OCI-LY1 (cell line): ENCODE measurements around the gene EML6.

ENCODE experiments used
- H2AFZ ChIP-seq: fragments of 200-600 bp; sonication (generic), shearing (Covaris generic); 2 replicates; pipeline ENCODE4 v1.6.0; 2014; ENCODE audit warnings: antibody characterized with exemption, mild to moderate bottlenecking, low read length
- H3F3A ChIP-seq: fragments of 200-600 bp; sonication (generic), shearing (Covaris generic); 2 replicates; pipeline ENCODE4 v1.6.0; 2014; ENCODE audit warnings: mild to moderate bottlenecking, antibody characterized with exemption, low read length, moderate library complexity; ENCODE audit not compliant: insufficient read depth
- H3K27ac ChIP-seq: fragments of 200-600 bp; sonication (generic); 2 replicates; pipeline ENCODE4 v1.5.1; 2014; ENCODE audit warnings: low read length, mixed run types, mild to moderate bottlenecking, low read depth; ENCODE audit not compliant: poor library complexity, severe bottlenecking
- H3K27me3 ChIP-seq: fragments of 200-600 bp; sonication (generic); 2 replicates; pipeline ENCODE4 v1.6.0; 2014; ENCODE audit warnings: antibody characterized with exemption, mild to moderate bottlenecking, low read length, moderate library complexity; ENCODE audit not compliant: insufficient read depth
- H3K36me3 ChIP-seq: fragments of 200-600 bp; sonication (generic); 2 replicates; pipeline ENCODE4 v1.6.1; 2014; ENCODE audit warnings: mild to moderate bottlenecking, antibody characterized with exemption, low read length, moderate library complexity, mixed read lengths; ENCODE audit not compliant: insufficient read depth
- H3K4me1 ChIP-seq: fragments of 200-600 bp; sonication (generic); 2 replicates; pipeline ENCODE4 v1.5.1; 2014; ENCODE audit warnings: mild to moderate bottlenecking, low read length, moderate library complexity; ENCODE audit not compliant: insufficient read depth, severe bottlenecking
- H3K4me2 ChIP-seq: fragments of 200-600 bp; sonication (generic), shearing (Covaris generic); 2 replicates; pipeline ENCODE4 v1.6.1; 2014; ENCODE audit warnings: low read length
- H3K4me3 ChIP-seq: fragments of 200-600 bp; sonication (generic); 2 replicates; pipeline ENCODE4 v1.5.1; 2014; ENCODE audit warnings: low read length, low read depth, mild to moderate bottlenecking, mixed read lengths; ENCODE audit not compliant: poor library complexity, severe bottlenecking
- H3K79me2 ChIP-seq: fragments of 200-600 bp; shearing (Covaris generic); 2 replicates; pipeline ENCODE4 v1.6.1; 2016; ENCODE audit warnings: mixed run types, low read length, mixed read lengths; ENCODE audit not compliant: insufficient read depth
- H3K9ac ChIP-seq: fragments of 200-600 bp; sonication (generic), shearing (Covaris generic); 2 replicates; pipeline ENCODE4 v1.6.1; 2014; ENCODE audit warnings: mild to moderate bottlenecking, low read length, mixed read lengths
- H3K9me2 ChIP-seq: fragments of 200-600 bp; sonication (generic), shearing (Covaris generic); 2 replicates; pipeline ENCODE4 v1.6.1; 2014; ENCODE audit warnings: low read depth, mild to moderate bottlenecking, low read length, mixed read lengths
- H3K9me3 ChIP-seq: fragments of 200-600 bp; shearing (Covaris generic); 2 replicates; pipeline ENCODE4 v1.6.1; 2014; ENCODE audit warnings: low read length, mixed read lengths
- H4K20me1 ChIP-seq: fragments of 200-600 bp; sonication (generic), shearing (Covaris generic); 2 replicates; pipeline ENCODE4 v1.6.0; 2016; ENCODE audit warnings: mild to moderate bottlenecking, low read length; ENCODE audit not compliant: insufficient read depth
- CTCF ChIP-seq: fragments of 200-600 bp; sonication (generic), shearing (Covaris generic); IDR thresholded peaks from 2 replicates; pipeline ENCODE4 v1.5.1; 2017; ENCODE audit warnings: mild to moderate bottlenecking, antibody characterized with exemption, low read length, moderate library complexity, mixed read lengths
- EZH2 ChIP-seq: fragments of 200-600 bp; sonication (generic), shearing (Covaris generic); IDR thresholded peaks from 2 replicates; pipeline ENCODE4 v1.8.0; 2017; ENCODE audit warnings: borderline replicate concordance, mixed run types, mild to moderate bottlenecking, antibody characterized with exemption, low read length, moderate library complexity, mixed read lengths

Gene EML6

GRCh38 chr2:54876764-54877163, 153.3 kb downstream of the EML6 start:
- H3K9me2 ChIP-seq: no peaks in the 10 kb centered on the region
- H3F3A ChIP-seq: no peaks in the 10 kb centered on the region
- no peaks in the 10 kb centered on the region for H3K4me1 ChIP-seq
- H3K4me2 ChIP-seq: no peak overlapping the region
- H3K9me3 ChIP-seq: no peaks in the 10 kb centered on the region
- H3K9ac ChIP-seq: no peak overlapping the region
- no peaks in the 10 kb centered on the region for H4K20me1 ChIP-seq
- TF ChIP-seq EZH2: no peak
- no peak for TF ChIP-seq CTCF
- H2AFZ ChIP-seq: no peak overlapping the region
- no peak overlapping the region for H3K4me3 ChIP-seq
- no peaks in the 10 kb centered on the region for H3K27me3 ChIP-seq
- no peaks in the 10 kb centered on the region for H3K79me2 ChIP-seq
- no peak overlapping the region for H3K27ac ChIP-seq
- peaks cover 80% of the 10 kb centered on the region for H3K36me3 ChIP-seq

- peaks cover 78% of the 10 kb centered on the region for H3K36me3 ChIP-seq
- no peak overlapping the region for H2AFZ ChIP-seq
- no peak overlapping the region for H3K4me2 ChIP-seq
- H3K27ac ChIP-seq: no peak overlapping the region
- no peaks in the 10 kb centered on the region for H3K27me3 ChIP-seq
- H3K9ac ChIP-seq: no peak overlapping the region
- no peaks in the 10 kb centered on the region for H3K9me2 ChIP-seq
- TF ChIP-seq CTCF (no peak), EZH2 (no peak)
- no peak overlapping the region for H3K4me3 ChIP-seq
- no peaks in the 10 kb centered on the region for H3K9me3 ChIP-seq
- no peaks in the 10 kb centered on the region for H4K20me1 ChIP-seq
- H3F3A ChIP-seq: no peaks in the 10 kb centered on the region
- H3K79me2 ChIP-seq: no peaks in the 10 kb centered on the region
- H3K4me1 ChIP-seq: no peaks in the 10 kb centered on the region
Measured at GRCh38 chr2:54878182-54878581, 154.7 kb downstream of the EML6 start.

GRCh38 chr2:54879032-54879431, 155.6 kb downstream of the EML6 start:
- Histone ChIP-seq H3K4me2 (no peak overlapping the region), H3K9me3 (no peaks in the 10 kb centered on the region), H3K79me2 (no peaks in the 10 kb centered on the region), H3K4me3 (no peak overlapping the region), H3K27me3 (no peaks in the 10 kb centered on the region), H3K9ac (no peak overlapping the region), H3K4me1 (no peaks in the 10 kb centered on the region), H3K36me3 (peaks cover 83% of the 10 kb centered on the region), H3K27ac (no peak overlapping the region), H3F3A (no peaks in the 10 kb centered on the region), H2AFZ (no peak overlapping the region), H4K20me1 (no peaks in the 10 kb centered on the region), H3K9me2 (no peaks in the 10 kb centered on the region)
- no peak for TF ChIP-seq CTCF
- TF ChIP-seq EZH2: no peak
